Neural cell (in vitro differentiated cells): Measurements from ENCODE around the gene PLXNA2. TPM values are rescaled to one million over a fixed set of nuclear protein-coding genes. Genes with fewer than 3 reads are reported as not detected.

Experiments used
- H2AFZ ChIP-seq: fragments of 200-600, 300-800 bp; sonication (generic), shearing (Covaris generic); 2 replicates; pipeline ENCODE4 v1.6.0; 2014; ENCODE audit warnings: low read depth, mild to moderate bottlenecking, antibody characterized with exemption, low read length, moderate library complexity
- H3F3A ChIP-seq: fragments of 200-600 bp; shearing (Covaris generic); 2 replicates; pipeline ENCODE4 v1.6.1; 2016; ENCODE audit warnings: mild to moderate bottlenecking, moderate library complexity, mixed read lengths, antibody characterized with exemption, low read length; ENCODE audit not compliant: insufficient read depth, poor library complexity, severe bottlenecking
- H3K27ac ChIP-seq: fragments of 200-600, 300-800 bp; sonication (generic), shearing (Covaris generic); 2 replicates; pipeline ENCODE4 v1.5.1; 2014; ENCODE audit warnings: mild to moderate bottlenecking, low read length, moderate library complexity
- H3K27me3 ChIP-seq: fragments of 300-800, 200-600 bp; sonication (generic), shearing (Covaris generic); 2 replicates; pipeline ENCODE4 v1.6.0; 2014; ENCODE audit warnings: mild to moderate bottlenecking, low read depth, low read length, moderate library complexity; ENCODE audit not compliant: insufficient read depth
- H3K36me3 ChIP-seq: fragments of 300-800, 200-600 bp; sonication (generic), shearing (Covaris generic); 2 replicates; pipeline ENCODE4 v1.5.1; 2014; ENCODE audit warnings: mild to moderate bottlenecking, antibody characterized with exemption, low read length, moderate library complexity; ENCODE audit not compliant: insufficient read depth
- H3K4me2 ChIP-seq: fragments of 300-800, 200-600 bp; sonication (generic), shearing (Covaris generic); 2 replicates; pipeline ENCODE4 v1.6.0; 2014; ENCODE audit warnings: mild to moderate bottlenecking, low read length
- H3K4me3 ChIP-seq: fragments of 300-800, 200-600 bp; sonication (generic), shearing (Covaris generic); 2 replicates; pipeline ENCODE4 v1.5.1; 2014; ENCODE audit warnings: mild to moderate bottlenecking, low read length, moderate library complexity
- H3K79me2 ChIP-seq: fragments of 200-600 bp; shearing (Covaris generic); replicated peaks from 2 replicates; pipeline ENCODE4 v1.6.0; 2014; ENCODE audit warnings: mild to moderate bottlenecking, low read length, moderate library complexity; ENCODE audit not compliant: insufficient read depth
- H3K9ac ChIP-seq: fragments of 300-800, 200-600 bp; sonication (generic), shearing (Covaris generic); 2 replicates; pipeline ENCODE4 v1.6.1; 2016; ENCODE audit warnings: mild to moderate bottlenecking, low read length, mixed read lengths
- H3K9me2 ChIP-seq: fragments of 200-600 bp; shearing (Covaris generic); 2 replicates; pipeline ENCODE4 v1.6.1; 2016; ENCODE audit warnings: mild to moderate bottlenecking, low read length, mixed read lengths; ENCODE audit not compliant: insufficient read depth
- H3K9me3 ChIP-seq: fragments of 200-600, 300-800 bp; sonication (generic), shearing (Covaris generic); 2 replicates; pipeline ENCODE4 v1.6.1; 2016; ENCODE audit warnings: mild to moderate bottlenecking, mixed run types, low read length, moderate library complexity, mixed read lengths
- H4K20me1 ChIP-seq: fragments of 200-600 bp; shearing (Covaris generic); 2 replicates; pipeline ENCODE4 v1.6.1; 2016; ENCODE audit warnings: mild to moderate bottlenecking, mixed run types; ENCODE audit not compliant: insufficient read depth
- CTCF ChIP-seq: fragments of 450-650 bp; IDR thresholded peaks from 2 replicates; pipeline ENCODE4 v1.5.1; 2014; ENCODE audit warnings: antibody characterized with exemption, mild to moderate bottlenecking, moderate library complexity; ENCODE audit not compliant: poor library complexity, severe bottlenecking
- EP300 ChIP-seq: fragments of 450-650 bp; conservative IDR thresholded peaks from 2 replicates; pipeline ENCODE4 v1.6.1; 2014; ENCODE audit warnings: antibody characterized with exemption, mild to moderate bottlenecking, moderate library complexity; ENCODE audit not compliant: poor library complexity, severe bottlenecking
- EZH2 ChIP-seq: fragments of 200-600, 300-800 bp; shearing (Covaris generic), sonication (generic); IDR thresholded peaks from 2 replicates; pipeline ENCODE4 v1.6.1; 2014; ENCODE audit warnings: antibody characterized with exemption, low read length, borderline replicate concordance, mild to moderate bottlenecking; ENCODE audit not compliant: insufficient read depth, poor library complexity, severe bottlenecking
- MXI1 ChIP-seq: fragments of 450-650 bp; conservative IDR thresholded peaks from 2 replicates; pipeline ENCODE4 v1.6.1; 2014; ENCODE audit warnings: antibody characterized with exemption, mild to moderate bottlenecking; ENCODE audit not compliant: poor library complexity, severe bottlenecking
- POLR2AphosphoS5 ChIP-seq: IDR thresholded peaks from 2 replicates; pipeline ENCODE4 v1.6.1; 2012
- RAD21 ChIP-seq: fragments of 450-650 bp; conservative IDR thresholded peaks from 2 replicates; pipeline ENCODE4 v1.6.1; 2014; ENCODE audit warnings: antibody characterized with exemption, mild to moderate bottlenecking, moderate library complexity
- REST ChIP-seq: IDR thresholded peaks from 2 replicates; pipeline ENCODE4 v1.6.1; 2012; ENCODE audit warnings: borderline replicate concordance
- SMC3 ChIP-seq: fragments of 450-650 bp; conservative IDR thresholded peaks from 2 replicates; pipeline ENCODE4 v1.6.1; 2014; ENCODE audit warnings: antibody characterized with exemption, mild to moderate bottlenecking, moderate library complexity; ENCODE audit not compliant: poor library complexity
- TAF1 ChIP-seq: IDR thresholded peaks from 2 replicates; pipeline ENCODE4 v1.6.1; 2012; ENCODE audit warnings: low read depth
- polyA plus RNA-seq: library from polyadenylated mRNA; depleted of rRNA; stranded (reverse); fragments of >200 nt; gene quantifications from 2 replicates; pipeline ENCODE4 v1.2.3, GENCODE V29; 2014

Gene PLXNA2
- polyA plus RNA-seq, 1 donor from 2014 or later, result 30.6 TPM

GRCh38 chr1:208129487-208129886, 114.7 kb downstream of the PLXNA2 start:
- TF ChIP-seq EP300 (no peak), EZH2 (no peak), TAF1 (no peak), MXI1 (no peak), CTCF (no peak), SMC3 (no peak), RAD21 (no peak)
- no peak overlapping the region for H3K4me2 ChIP-seq
- peaks cover 5% of the 10 kb centered on the region for H4K20me1 ChIP-seq
- H3F3A ChIP-seq, result peaks cover 5% of the 10 kb centered on the region
- H3K27ac ChIP-seq, result no peak overlapping the region
- no peaks in the 10 kb centered on the region for H3K9me2 ChIP-seq
- H2AFZ ChIP-seq, result no peak overlapping the region
- H3K79me2 ChIP-seq, result no peaks in the 10 kb centered on the region
- H3K9ac ChIP-seq, result no peak overlapping the region
- H3K4me3 ChIP-seq, result no peak overlapping the region
- no peaks in the 10 kb centered on the region for H3K9me3 ChIP-seq
- H3K27me3 ChIP-seq, result no peaks in the 10 kb centered on the region
- H3K36me3 ChIP-seq, result no peaks in the 10 kb centered on the region

- peaks cover 5% of the 10 kb centered on the region for H3F3A ChIP-seq
- H3K9me3 ChIP-seq, result no peaks in the 10 kb centered on the region
- H3K4me3 ChIP-seq, result no peak overlapping the region
- no peaks in the 10 kb centered on the region for H3K79me2 ChIP-seq
- no peak overlapping the region for H3K27ac ChIP-seq
- no peak overlapping the region for H3K4me2 ChIP-seq
- H2AFZ ChIP-seq, result no peak overlapping the region
- H4K20me1 ChIP-seq, result peaks cover 1% of the 10 kb centered on the region
- H3K9ac ChIP-seq, result no peak overlapping the region
- H3K36me3 ChIP-seq, result no peaks in the 10 kb centered on the region
- no peaks in the 10 kb centered on the region for H3K9me2 ChIP-seq
- TF ChIP-seq MXI1 (no peak), EZH2 (no peak), RAD21 (no peak), SMC3 (no peak), CTCF (no peak), POLR2AphosphoS5 (no peak), TAF1 (no peak), EP300 (no peak), REST (no peak)
- no peaks in the 10 kb centered on the region for H3K27me3 ChIP-seq
These were observed 115.1 kb downstream of the PLXNA2 start for GRCh38 chr1:208129060-208129459.
